ENCODE data around the gene PRDM5. TPM values are rescaled to one million over a fixed set of nuclear protein-coding genes. Genes with fewer than 3 reads are reported as not detected.

The PRDM5 gene
- total and polyA plus RNA-seq, 9 of the 15 experiments (the other 6 are each of a cell fraction or from before 2014, with no cell fraction given), result not detected

GRCh38 chr4:120728892-120729675, 193.4 kb downstream of the PRDM5 start (continued):
- TF ChIP-seq TRIM25 (IDR thresholded peaks at IDR 0.05; ENCODE audit: borderline replicate concordance) (no peak), TSC22D4 (tag; IDR thresholded peaks at IDR 0.05) (no peak)

- no peak overlapping the region for H2AFZ ChIP-seq (ENCODE audit: low read depth, low read length)
- no peaks in the 10 kb centered on the region for H3K79me2 ChIP-seq (ENCODE audit: control insufficient read depth, insufficient read depth, low read length)
- H4K20me1 ChIP-seq (replicated peaks; ENCODE audit: control insufficient read depth, insufficient read depth, low read length), result no peaks in the 10 kb centered on the region
- intact Hi-C loops (cut with micrococcal nuclease) (no loop called here), in situ Hi-C loops (cut with MboI) (no loop called here)
- TF ChIP-seq NFXL1 (CRISPR knock-in tag; IDR thresholded peaks at IDR 0.05) (no peak), ZNF717 (CRISPR knock-in tag; IDR thresholded peaks at IDR 0.05) (no peak), JUN (IDR thresholded peaks at IDR 0.05; ENCODE audit: borderline replicate concordance, low read depth, low read length) (no peak), JUN (CRISPR knock-in tag; IDR thresholded peaks at IDR 0.05; ENCODE audit: borderline replicate concordance) (no peak), CGGBP1 (CRISPR knock-in tag; IDR thresholded peaks at IDR 0.05) (no peak), SIRT6 (IDR thresholded peaks at IDR 0.05; ENCODE audit: low read depth, low read length) (no peak), POLR3A (IDR thresholded peaks at IDR 0.05; ENCODE audit: borderline replicate concordance, extremely low read depth, insufficient read depth, insufficient read length) (no peak), MXD1 (CRISPR knock-in tag; IDR thresholded peaks at IDR 0.05; ENCODE audit: borderline replicate concordance, poor library complexity, severe bottlenecking) (no peak), PHB (CRISPR knock-in tag; IDR thresholded peaks at IDR 0.05) (no peak)
- ATAC-seq (no peak), DNase-seq (ENCODE audit: extremely low read depth in 1 of 4, low spot score in 3 of 4) (no peak), FAIRE-seq (no peak)
- no peaks in the 10 kb centered on the region for H3K27me3 ChIP-seq (ENCODE audit: control insufficient read depth in 2 of 2, insufficient read depth in 2 of 2, low read length in 2 of 2)
- no peaks in the 10 kb centered on the region for H3K36me3 ChIP-seq (ENCODE audit: control insufficient read depth, insufficient read depth, low read length)
- H3K4me3 ChIP-seq, result no peak overlapping the region
- no peaks in the 10 kb centered on the region for H3K9me1 ChIP-seq (ENCODE audit: control insufficient read depth, insufficient read depth, low read length)
- H3K4me2 ChIP-seq (ENCODE audit: insufficient read depth, low read length), result no peak overlapping the region
- 3% methylated on average over 6 of the region's 6 CpGs for WGBS (ENCODE audit: insufficient coverage, low coverage, missing lambda C conversion rate)
- ChIA-PET POLR2A (no interaction called here), CTCF (ENCODE audit: low intra/inter-chr PET ratio) (no interaction called here)
- H3K4me1 ChIP-seq (replicated peaks in 1 of 2; ENCODE audit: control insufficient read depth in 2 of 2, insufficient read depth in 2 of 2, low read length in 2 of 2), result no peaks in the 10 kb centered on the region
- H3K9me3 ChIP-seq (replicated peaks; ENCODE audit: control insufficient read depth, insufficient read depth, low read depth, low read length), result no peaks in the 10 kb centered on the region; the same call in 1 of the 2 replicates
- no TSS peak for BruUV-seq (replicated peaks)
- no peak overlapping the region for H3K9ac ChIP-seq (ENCODE audit: insufficient read depth in 1 of 2, low read depth in 2 of 2, low read length in 2 of 2)
- H3K27ac ChIP-seq (ENCODE audit: extremely low read depth, low read depth, low read length), result no peak overlapping the region
These were observed 196.6 kb downstream of the PRDM5 start for GRCh38 chr4:120725639-120726580.
